ENCODE results near the gene ARSB. TPM values are rescaled to one million over a fixed set of nuclear protein-coding genes. Genes with fewer than 3 reads are reported as not detected.

ARSB gene
- total RNA-seq, 1 experiment from 2014 or later, result 8.4 TPM

DNA sequence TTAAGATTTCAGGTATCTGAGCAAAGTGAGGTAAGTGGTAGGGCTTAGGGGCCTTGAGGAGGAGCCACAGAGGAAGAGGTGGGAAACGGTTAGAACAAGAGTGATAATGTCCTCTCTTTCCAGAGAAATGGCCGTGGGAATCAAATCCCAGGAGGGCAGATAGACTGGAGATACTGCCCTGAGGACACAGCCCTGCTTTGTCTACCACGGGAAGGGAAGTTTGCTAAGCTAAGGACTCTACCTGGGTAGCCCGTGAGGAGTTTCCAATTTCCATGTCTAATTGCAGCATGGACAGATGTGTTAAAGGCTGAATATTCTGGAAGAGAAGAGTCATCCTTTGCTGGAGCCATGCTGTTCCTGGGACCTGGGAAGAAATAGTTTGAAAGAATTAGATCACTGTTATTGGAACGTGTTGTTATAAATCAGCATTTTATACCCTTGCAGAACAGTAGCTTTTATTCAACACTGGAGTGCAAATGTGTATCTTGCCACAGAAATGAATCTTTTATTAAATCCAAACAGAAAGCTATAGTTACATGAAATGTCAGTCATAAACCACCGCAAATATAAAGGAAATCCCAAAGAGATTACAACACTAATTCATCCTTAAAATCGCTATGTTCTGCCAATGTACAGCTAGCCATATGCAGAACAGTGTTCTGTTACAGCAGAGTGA is 203.4 kb downstream of the ARSB start:
- ChIA-PET CTCF (no interaction called here), POLR2A (ENCODE audit: unreplicated experiment) (no interaction called here)
- no peaks in the 10 kb centered on the region for H3K79me2 ChIP-seq (ENCODE audit: low read depth)
- H3K27me3 ChIP-seq (ENCODE audit: insufficient read depth, low read depth), result no peaks in the 10 kb centered on the region
- H3K4me3 ChIP-seq, result no peak overlapping the region
- H3F3A ChIP-seq (ENCODE audit: insufficient read depth, low read depth), result peaks cover 8% of the 10 kb centered on the region
- peaks cover 19% of the 10 kb centered on the region for H3K4me1 ChIP-seq (replicated peaks; ENCODE audit: insufficient read depth)
- H2AFZ ChIP-seq, result no peak overlapping the region
- no TSS peak for BruUV-seq (replicated peaks)
- no peaks in the 10 kb centered on the region for H3K36me3 ChIP-seq (ENCODE audit: low read depth)
- no peak overlapping the region for H3K27ac ChIP-seq
- TF ChIP-seq, protein P1, sequence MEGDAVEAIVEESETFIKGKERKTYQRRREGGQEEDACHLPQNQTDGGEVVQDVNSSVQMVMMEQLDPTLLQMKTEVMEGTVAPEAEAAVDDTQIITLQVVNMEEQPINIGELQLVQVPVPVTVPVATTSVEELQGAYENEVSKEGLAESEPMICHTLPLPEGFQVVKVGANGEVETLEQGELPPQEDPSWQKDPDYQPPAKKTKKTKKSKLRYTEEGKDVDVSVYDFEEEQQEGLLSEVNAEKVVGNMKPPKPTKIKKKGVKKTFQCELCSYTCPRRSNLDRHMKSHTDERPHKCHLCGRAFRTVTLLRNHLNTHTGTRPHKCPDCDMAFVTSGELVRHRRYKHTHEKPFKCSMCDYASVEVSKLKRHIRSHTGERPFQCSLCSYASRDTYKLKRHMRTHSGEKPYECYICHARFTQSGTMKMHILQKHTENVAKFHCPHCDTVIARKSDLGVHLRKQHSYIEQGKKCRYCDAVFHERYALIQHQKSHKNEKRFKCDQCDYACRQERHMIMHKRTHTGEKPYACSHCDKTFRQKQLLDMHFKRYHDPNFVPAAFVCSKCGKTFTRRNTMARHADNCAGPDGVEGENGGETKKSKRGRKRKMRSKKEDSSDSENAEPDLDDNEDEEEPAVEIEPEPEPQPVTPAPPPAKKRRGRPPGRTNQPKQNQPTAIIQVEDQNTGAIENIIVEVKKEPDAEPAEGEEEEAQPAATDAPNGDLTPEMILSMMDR (conservative IDR thresholded peaks at IDR 0.05), result no peak
- TF ChIP-seq EZH2 (IDR thresholded peaks at IDR 0.05; ENCODE audit: low read depth), result no peak
- DNase-seq, result no peak
- H3K4me2 ChIP-seq, result no peak overlapping the region
- no peaks in the 10 kb centered on the region for H4K20me1 ChIP-seq (ENCODE audit: insufficient read depth)
- no peaks in the 10 kb centered on the region; the same call in 1 of the 2 replicates for H3K9me3 ChIP-seq (ENCODE audit: insufficient read depth, low read depth)
- intact Hi-C loops (cut with micrococcal nuclease; ENCODE audit: unreplicated experiment), result no loop called here
- H3K9me2 ChIP-seq (ENCODE audit: insufficient read depth), result 0 out of 2 replicates have a peak, but pooled peaks cover 4% of the 10 kb centered on the region

DNA sequence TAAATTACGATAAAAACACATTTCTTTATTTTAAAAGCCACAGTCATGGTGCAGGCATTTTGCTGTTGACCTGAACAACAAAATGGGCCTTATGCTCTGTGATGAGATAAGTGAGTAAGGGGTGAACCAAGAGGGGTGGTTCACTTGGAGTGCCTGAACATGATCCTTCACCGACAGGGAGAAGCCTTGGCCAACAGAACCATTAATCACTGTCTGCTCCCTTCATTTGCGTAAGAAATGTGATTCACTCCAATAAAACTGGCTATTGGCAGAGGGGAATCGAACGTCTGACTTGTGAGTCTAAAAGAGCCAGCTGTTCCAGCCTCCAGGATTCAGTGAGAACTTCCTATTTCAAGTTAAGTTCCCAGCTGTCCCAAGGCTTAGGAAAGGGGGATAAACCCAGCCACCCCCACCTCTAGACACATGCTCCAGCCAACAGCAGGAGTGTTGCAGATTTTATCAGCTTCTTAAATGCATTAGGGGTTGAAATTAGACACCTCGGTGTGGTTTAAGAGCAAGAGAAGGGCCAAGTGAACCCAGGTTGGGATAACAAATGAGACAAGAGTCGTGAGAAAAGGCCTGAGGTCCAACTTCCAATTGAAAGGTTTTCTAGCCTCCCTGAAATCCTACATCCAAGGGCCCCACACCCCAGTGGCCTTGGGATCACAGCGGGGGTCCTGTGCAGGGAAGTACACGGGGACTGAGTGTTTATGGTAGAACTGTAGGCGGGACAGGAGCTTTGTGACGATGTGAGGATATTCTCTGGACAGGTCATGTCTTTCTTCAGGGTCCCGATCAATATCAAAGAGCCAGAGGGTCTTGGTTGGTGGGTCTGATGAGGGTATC is 205.1 kb downstream of the ARSB start:
- intact Hi-C loops (cut with micrococcal nuclease; ENCODE audit: unreplicated experiment), result no loop called here
- peak; percentile 6 to 73 for DNase-seq
- Histone ChIP-seq H3F3A (ENCODE audit: insufficient read depth, low read depth) (peaks cover 11% of the 10 kb centered on the region), H3K4me3 (no peak overlapping the region), H3K79me2 (ENCODE audit: low read depth) (no peaks in the 10 kb centered on the region), H3K4me2 (peak overlapping the region; percentile 45; the same call in 1 of the 2 replicates), H4K20me1 (ENCODE audit: insufficient read depth) (no peaks in the 10 kb centered on the region), H3K9me2 (ENCODE audit: insufficient read depth) (0 out of 2 replicates have a peak, but pooled peaks cover 4% of the 10 kb centered on the region), H3K27me3 (ENCODE audit: insufficient read depth, low read depth) (no peaks in the 10 kb centered on the region), H3K36me3 (ENCODE audit: low read depth) (no peaks in the 10 kb centered on the region), H3K9me3 (ENCODE audit: insufficient read depth, low read depth) (no peaks in the 10 kb centered on the region; the same call in 1 of the 2 replicates), H3K27ac (peak overlapping the region; percentile 48), H3K4me1 (replicated peaks; ENCODE audit: insufficient read depth) (peaks cover 19% of the 10 kb centered on the region), H2AFZ (no peak overlapping the region)
- TF ChIP-seq, protein P1 (conservative IDR thresholded peaks at IDR 0.05), result no peak
- no peak for TF ChIP-seq EZH2 (IDR thresholded peaks at IDR 0.05; ENCODE audit: low read depth)
- ChIA-PET CTCF (no interaction called here), POLR2A (ENCODE audit: unreplicated experiment) (interaction anchor here (0.6 kb wide), 1 partner anchor 79 kb away, joined by 5 read pairs; no protein-coding TSS in a partner anchor)
- no TSS peak for BruUV-seq (replicated peaks)

DNA sequence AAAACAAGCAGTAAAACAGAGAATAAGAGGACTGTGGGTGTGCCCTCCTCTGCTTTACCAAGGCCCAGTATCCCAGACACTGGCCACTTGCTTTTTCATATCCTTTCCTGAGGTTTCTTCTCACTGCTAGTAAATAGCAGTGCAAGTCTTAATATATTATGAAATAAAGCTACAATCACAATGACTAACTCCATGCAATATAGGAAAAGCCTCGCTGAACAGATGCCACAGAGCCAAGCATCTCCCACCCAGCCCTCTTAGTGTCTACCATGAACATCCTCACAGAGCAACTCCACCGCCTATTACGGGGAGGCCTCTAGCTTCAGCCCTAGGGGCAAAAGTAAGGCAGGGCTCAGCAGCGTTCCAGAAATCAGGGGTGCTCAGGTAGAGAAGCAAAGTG is 205.8 kb downstream of the ARSB start:
- no peak for TF ChIP-seq EZH2 (IDR thresholded peaks at IDR 0.05; ENCODE audit: low read depth)
- TF ChIP-seq, protein P1 (conservative IDR thresholded peaks at IDR 0.05), result no peak
- BruUV-seq (replicated peaks), result no TSS peak

More for the DNA sequence above, 205.8 kb downstream of the ARSB start:
- intact Hi-C loops (cut with micrococcal nuclease; ENCODE audit: unreplicated experiment), result no loop called here
- POLR2A ChIA-PET (ENCODE audit: unreplicated experiment), result no interaction called here
- H3K27me3 ChIP-seq (ENCODE audit: insufficient read depth, low read depth), result no peaks in the 10 kb centered on the region
- H3K4me1 ChIP-seq (replicated peaks; ENCODE audit: insufficient read depth), result peaks cover 19% of the 10 kb centered on the region
- no peaks in the 10 kb centered on the region for H3K79me2 ChIP-seq (ENCODE audit: low read depth)
- peaks cover 11% of the 10 kb centered on the region for H3F3A ChIP-seq (ENCODE audit: insufficient read depth, low read depth)
- no peaks in the 10 kb centered on the region for H4K20me1 ChIP-seq (ENCODE audit: insufficient read depth)
- 0 out of 2 replicates have a peak, but pooled peaks cover 4% of the 10 kb centered on the region for H3K9me2 ChIP-seq (ENCODE audit: insufficient read depth)
- H3K36me3 ChIP-seq (ENCODE audit: low read depth), result no peaks in the 10 kb centered on the region
- CTCF ChIA-PET, result no interaction called here
- no peak overlapping the region for H2AFZ ChIP-seq
- no peak for DNase-seq
- H3K4me2 ChIP-seq, result peak overlapping the region; percentile 45; the same call in 1 of the 2 replicates
- H3K9me3 ChIP-seq (ENCODE audit: insufficient read depth, low read depth), result no peaks in the 10 kb centered on the region; the same call in 1 of the 2 replicates
- H3K4me3 ChIP-seq, result no peak overlapping the region
- peak overlapping the region; percentile 48 for H3K27ac ChIP-seq

Measured in PC-9 (cell line).